HG03565 (cell line): Measurements from ENCODE around the gene ZIC5.

Experiments
- ATAC-seq: cut with Tn5 transposase; IDR thresholded peaks from one replicate; pipeline ENCODE4 v1.9.1; 2021; ENCODE audit warnings: mild to moderate bottlenecking, moderate library complexity; ENCODE audit not compliant: unreplicated experiment

The ZIC5 gene

GRCh38 chr13:99987154-99988019 is 15.8 kb upstream of the ZIC5 start:
- ATAC-seq, result no peak

GRCh38 chr13:99986741-99987140 is 15.2 kb upstream of the ZIC5 start:
- no peak for ATAC-seq

GRCh38 chr13:99985886-99986527 is 14.4 kb upstream of the ZIC5 start:
- no peak for ATAC-seq

- ATAC-seq, result no peak
Observed at GRCh38 chr13:99985241-99985874, 13.8 kb upstream of the ZIC5 start.

GRCh38 chr13:99984461-99985240 is 13.1 kb upstream of the ZIC5 start:
- no peak for ATAC-seq

- ATAC-seq, result no peak
Observed at GRCh38 chr13:99983499-99984401, 12.2 kb upstream of the ZIC5 start.

- ATAC-seq, result no peak
Observed at GRCh38 chr13:99982731-99983498, 11.3 kb upstream of the ZIC5 start.

GRCh38 chr13:99982036-99982730 is 10.6 kb upstream of the ZIC5 start:
- no peak for ATAC-seq

- no peak for ATAC-seq
Observed at GRCh38 chr13:99981735-99982035, 10.1 kb upstream of the ZIC5 start, which contains the start of gene ZIC2. Gene ZIC2 (plus strand): TSS chr13:99981784. CDS start chr13:99982065, 281 bp downstream.

- no peak for ATAC-seq
Observed at GRCh38 chr13:99980824-99981734, 9.5 kb upstream of the ZIC5 start.

GRCh38 chr13:99980201-99980823 is 8.7 kb upstream of the ZIC5 start:
- no peak for ATAC-seq

GRCh38 chr13:99979453-99980200 is 8.1 kb upstream of the ZIC5 start:
- no peak for ATAC-seq

GRCh38 chr13:99978799-99979452 is 7.4 kb upstream of the ZIC5 start:
- ATAC-seq, result no peak

- ATAC-seq, result no peak
Observed at GRCh38 chr13:99977912-99978798, 6.6 kb upstream of the ZIC5 start.

- no peak for ATAC-seq
Observed at GRCh38 chr13:99977334-99977911, 5.9 kb upstream of the ZIC5 start.
